GM10248 (cell line): ENCODE data around the gene CDH18.

Experiments
- CTCF ChIA-PET: fragments of 300-600 bp; sonication (Branson Sonifier 250); formaldehyde crosslinking; extraction: SDS; loops from one replicate; lab custom pipeline; 2021; ENCODE audit warnings: antibody characterized with exemption; lab: Yijun Ruan, JAX
- POLR2A ChIA-PET: fragments of 350-650 bp; sonication (Branson Sonifier 250); formaldehyde crosslinking; extraction: SDS; loops from one replicate; lab custom pipeline; 2020; ENCODE audit warnings: antibody characterized with exemption; lab: Yijun Ruan, JAX
- DNase-seq: peaks from one replicate; pipeline ENCODE4 v3.0.0; 2012; ENCODE audit errors: extremely low spot score
- CTCF ChIP-seq: IDR thresholded peaks from 2 replicates; pipeline ENCODE4 v1.5.1; 2012; ENCODE audit warnings: mild to moderate bottlenecking, low read depth; ENCODE audit errors: extremely low read depth, missing control alignments, control extremely low read depth

The CDH18 gene

GRCh38 chr5:19706776-19707175 is 281.2 kb downstream of the CDH18 start:
- ChIA-PET POLR2A (no interaction called here), CTCF (interaction anchor here (1.1 kb wide), 1 partner anchor 34 kb away, joined by 3 read pairs; no protein-coding TSS in a partner anchor)
- no peak for TF ChIP-seq CTCF
- no peak for DNase-seq

GRCh38 chr5:19701731-19702130 is 286.3 kb downstream of the CDH18 start:
- TF ChIP-seq CTCF: no peak
- CTCF ChIA-PET: no interaction called here
- no peak for DNase-seq
- POLR2A ChIA-PET: no interaction called here

- POLR2A ChIA-PET: no interaction called here
- DNase-seq: no peak
- no peak for TF ChIP-seq CTCF
- CTCF ChIA-PET: no interaction called here
Observed at GRCh38 chr5:19694949-19695611, 292.9 kb downstream of the CDH18 start.

GRCh38 chr5:19690978-19691377 is 297.0 kb downstream of the CDH18 start:
- no peak for TF ChIP-seq CTCF
- POLR2A ChIA-PET: no interaction called here
- CTCF ChIA-PET: no interaction called here
- DNase-seq: no peak

- no peak for DNase-seq
Observed at GRCh38 chr5:19685473-19685872, 302.5 kb downstream of the CDH18 start.

GRCh38 chr5:19676895-19677294 is 311.1 kb downstream of the CDH18 start:
- ChIA-PET POLR2A (no interaction called here), CTCF (no interaction called here)
- TF ChIP-seq CTCF: no peak
- DNase-seq: no peak

More at GRCh38 chr5:19685473-19685872, 302.5 kb downstream of the CDH18 start:
- ChIA-PET CTCF (no interaction called here), POLR2A (no interaction called here)
- TF ChIP-seq CTCF: no peak
